ENCODE data around the gene RCSD1.

DNA sequence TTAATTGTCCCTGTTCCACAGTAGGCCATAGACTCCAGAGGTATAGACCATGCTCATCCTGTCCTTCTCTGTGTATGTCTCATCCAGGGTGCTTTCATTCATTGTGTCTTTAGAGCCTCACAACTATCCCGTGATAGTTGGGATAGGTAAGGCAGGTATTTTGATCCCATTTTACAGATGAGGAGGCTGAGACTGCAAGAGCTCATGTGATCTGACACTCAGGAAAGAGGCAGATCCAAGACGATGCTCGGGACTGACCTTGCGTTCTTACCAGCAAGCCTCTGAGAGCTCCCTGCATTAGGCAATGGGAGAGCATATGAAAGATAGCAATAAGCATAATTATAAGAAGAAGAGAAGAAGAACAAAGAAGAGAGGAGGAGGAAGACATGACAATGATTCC lies 42.8 kb downstream of the RCSD1 start:
- TF ChIP-seq CHD1 (IDR thresholded peaks at IDR 0.05; ENCODE audit: low read depth, low read length) (no peak), REST (IDR thresholded peaks at IDR 0.05; ENCODE audit: low read depth, low read length) (no peak), SIN3A (IDR thresholded peaks at IDR 0.05; ENCODE audit: low read depth, low read length) (no peak), CEBPB (IDR thresholded peaks at IDR 0.05; ENCODE audit: borderline replicate concordance in 1 of 2, low read depth in 2 of 2, low read length in 2 of 2) (no peak), NFYB (IDR thresholded peaks at IDR 0.05; ENCODE audit: insufficient read depth, low read depth, low read length) (no peak), FOXK2 (IDR thresholded peaks at IDR 0.05) (no peak), RAD21 (IDR thresholded peaks at IDR 0.05; ENCODE audit: insufficient read depth, low read depth, low read length) (no peak), ZSCAN29 (IDR thresholded peaks at IDR 0.05) (no peak), EZH2 (IDR thresholded peaks at IDR 0.05; ENCODE audit: borderline replicate concordance, control insufficient read depth, low read depth, low read length) (no peak)
- TF ChIP-seq, protein P1, sequence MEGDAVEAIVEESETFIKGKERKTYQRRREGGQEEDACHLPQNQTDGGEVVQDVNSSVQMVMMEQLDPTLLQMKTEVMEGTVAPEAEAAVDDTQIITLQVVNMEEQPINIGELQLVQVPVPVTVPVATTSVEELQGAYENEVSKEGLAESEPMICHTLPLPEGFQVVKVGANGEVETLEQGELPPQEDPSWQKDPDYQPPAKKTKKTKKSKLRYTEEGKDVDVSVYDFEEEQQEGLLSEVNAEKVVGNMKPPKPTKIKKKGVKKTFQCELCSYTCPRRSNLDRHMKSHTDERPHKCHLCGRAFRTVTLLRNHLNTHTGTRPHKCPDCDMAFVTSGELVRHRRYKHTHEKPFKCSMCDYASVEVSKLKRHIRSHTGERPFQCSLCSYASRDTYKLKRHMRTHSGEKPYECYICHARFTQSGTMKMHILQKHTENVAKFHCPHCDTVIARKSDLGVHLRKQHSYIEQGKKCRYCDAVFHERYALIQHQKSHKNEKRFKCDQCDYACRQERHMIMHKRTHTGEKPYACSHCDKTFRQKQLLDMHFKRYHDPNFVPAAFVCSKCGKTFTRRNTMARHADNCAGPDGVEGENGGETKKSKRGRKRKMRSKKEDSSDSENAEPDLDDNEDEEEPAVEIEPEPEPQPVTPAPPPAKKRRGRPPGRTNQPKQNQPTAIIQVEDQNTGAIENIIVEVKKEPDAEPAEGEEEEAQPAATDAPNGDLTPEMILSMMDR (IDR thresholded peaks at IDR 0.05 in 2 of 3, conservative IDR thresholded peaks at IDR 0.05 in 1 of 3; ENCODE audit: control insufficient read depth in 2 of 3, extremely low read depth in 1 of 3, insufficient read depth in 1 of 3, low read depth in 3 of 3, low read length in 3 of 3), result no peak
- TF ChIP-seq, protein P2, sequence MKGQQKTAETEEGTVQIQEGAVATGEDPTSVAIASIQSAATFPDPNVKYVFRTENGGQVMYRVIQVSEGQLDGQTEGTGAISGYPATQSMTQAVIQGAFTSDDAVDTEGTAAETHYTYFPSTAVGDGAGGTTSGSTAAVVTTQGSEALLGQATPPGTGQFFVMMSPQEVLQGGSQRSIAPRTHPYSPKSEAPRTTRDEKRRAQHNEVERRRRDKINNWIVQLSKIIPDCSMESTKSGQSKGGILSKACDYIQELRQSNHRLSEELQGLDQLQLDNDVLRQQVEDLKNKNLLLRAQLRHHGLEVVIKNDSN (IDR thresholded peaks at IDR 0.05; ENCODE audit: borderline replicate concordance, extremely low read length, insufficient read depth, low read depth, low read length), result no peak

Measured in GM12878 (cell line).